CD4-positive, alpha-beta T cell treated with Interleukin-15 for 1 hour (primary cell): ENCODE data around the gene DIS3L2.
A peak's percentile ranks its signal among the peaks of the same experiment; 100 is the strongest.
"Not testable (repeated sequence)": the region's sequence is repeated elsewhere in the genome, so short reads cannot be mapped to it uniquely, and the experiment has no call there.

Source experiments
- DNase-seq: peaks from one replicate; pipeline ENCODE4 v3.0.0-alpha.2; 2020

DIS3L2 gene

GRCh38 chr2:232326274-232327104, 365.0 kb downstream of the DIS3L2 start:
- DNase-seq = not testable (repeated sequence)

- DNase-seq = peak; percentile 76
Measured at GRCh38 chr2:232327105-232328031, 365.9 kb downstream of the DIS3L2 start.

GRCh38 chr2:232328032-232328422, 366.5 kb downstream of the DIS3L2 start:
- DNase-seq = no peak

- DNase-seq = no peak
Measured at GRCh38 chr2:232328516-232329460, 367.3 kb downstream of the DIS3L2 start.

GRCh38 chr2:232329716-232330067, 368.2 kb downstream of the DIS3L2 start:
- DNase-seq = no peak

GRCh38 chr2:232330068-232330999, 368.8 kb downstream of the DIS3L2 start:
- DNase-seq = no peak

GRCh38 chr2:232331061-232331460, 369.5 kb downstream of the DIS3L2 start:
- DNase-seq = not testable (repeated sequence)

GRCh38 chr2:232331641-232332040, 370.1 kb downstream of the DIS3L2 start:
- not testable (repeated sequence) for DNase-seq

GRCh38 chr2:232332244-232332939, 370.9 kb downstream of the DIS3L2 start:
- not testable (repeated sequence) for DNase-seq

- DNase-seq = no peak
Measured at GRCh38 chr2:232332940-232333259, 371.4 kb downstream of the DIS3L2 start.

- DNase-seq = no peak
Measured at GRCh38 chr2:232333361-232334135, 372.0 kb downstream of the DIS3L2 start.

- not testable (repeated sequence) for DNase-seq
Measured at GRCh38 chr2:232334136-232334884, 372.8 kb downstream of the DIS3L2 start.

- DNase-seq = not testable (repeated sequence)
Measured at GRCh38 chr2:232334885-232335205, 373.3 kb downstream of the DIS3L2 start.

- DNase-seq = not testable (repeated sequence)
Measured at GRCh38 chr2:232335206-232335858, 373.8 kb downstream of the DIS3L2 start.

- DNase-seq = no peak
Measured at GRCh38 chr2:232335859-232336215, 374.3 kb downstream of the DIS3L2 start.

- DNase-seq = no peak
Measured at GRCh38 chr2:232336241-232336736, 374.8 kb downstream of the DIS3L2 start.

- no peak for DNase-seq
Measured at GRCh38 chr2:232336981-232337720, 375.6 kb downstream of the DIS3L2 start.
